Measurements from ENCODE around the gene PMM1.
A peak's percentile ranks its signal among the peaks of the same experiment; 100 is the strongest.

The PMM1 gene

DNA sequence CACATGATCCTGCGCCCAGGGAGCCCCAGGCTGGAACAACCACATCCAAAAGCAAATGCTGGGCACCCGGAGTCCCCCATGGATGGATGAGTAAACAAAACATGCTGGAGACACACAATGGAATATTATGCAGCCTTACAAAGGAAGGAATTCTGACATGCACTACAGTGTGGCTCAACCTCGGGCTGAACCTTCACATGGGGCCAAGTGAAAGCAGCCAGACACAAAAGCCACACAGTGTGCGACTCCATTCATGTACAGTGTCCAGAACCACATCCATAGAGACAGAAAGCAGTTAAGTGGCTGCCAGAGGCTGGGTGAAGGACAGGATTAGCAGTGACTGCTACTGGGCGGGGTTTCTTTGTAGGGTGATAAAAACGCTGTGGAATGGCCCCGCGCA, 55.4 kb downstream of the PMM1 start:
- ATAC-seq: no peak

DNA sequence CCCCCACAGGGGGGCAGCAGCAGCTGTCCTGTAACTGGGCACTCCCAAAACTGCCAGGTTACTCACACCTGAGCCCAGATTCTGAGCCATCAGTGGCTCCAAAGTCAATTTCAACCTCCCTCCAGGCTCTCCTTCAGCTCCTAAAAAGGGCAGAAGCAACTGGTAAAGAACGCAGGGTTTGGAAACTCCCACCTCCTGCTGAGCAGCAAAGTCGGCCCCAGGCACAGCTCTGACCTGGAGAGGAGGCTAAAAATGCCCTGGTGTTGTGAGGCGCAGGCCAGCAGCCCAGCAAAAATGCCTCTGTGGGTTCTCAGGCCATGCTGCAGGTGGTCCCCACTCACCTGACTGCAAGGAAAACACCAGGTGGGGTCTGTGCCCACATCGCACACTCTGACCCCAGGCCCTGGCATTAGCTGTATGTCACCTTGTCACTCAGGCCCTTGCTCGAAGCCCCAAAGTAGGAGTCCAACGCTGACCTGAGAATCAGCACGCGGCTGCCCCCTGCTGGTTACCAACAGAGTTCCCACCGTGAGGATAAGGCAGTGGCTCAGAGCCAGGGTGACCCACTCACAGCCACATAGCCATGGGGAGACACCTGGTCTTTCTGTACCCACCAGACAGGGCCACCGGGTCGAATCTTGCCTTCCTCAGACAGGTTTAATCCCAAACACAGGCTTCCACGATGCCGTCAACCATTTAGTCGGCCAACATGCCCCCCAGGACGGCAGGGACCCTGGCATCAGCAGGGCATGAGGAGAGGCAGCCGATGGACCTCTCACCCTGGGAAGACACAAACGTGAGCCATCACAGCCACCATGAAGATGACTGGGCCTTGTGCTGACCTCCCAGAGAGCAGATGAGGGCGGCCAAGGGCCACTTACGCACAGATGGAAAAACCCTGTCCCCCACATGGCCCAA, 56.5 kb downstream of the PMM1 start:
- peak; percentile 72 to 77 for ATAC-seq

DNA sequence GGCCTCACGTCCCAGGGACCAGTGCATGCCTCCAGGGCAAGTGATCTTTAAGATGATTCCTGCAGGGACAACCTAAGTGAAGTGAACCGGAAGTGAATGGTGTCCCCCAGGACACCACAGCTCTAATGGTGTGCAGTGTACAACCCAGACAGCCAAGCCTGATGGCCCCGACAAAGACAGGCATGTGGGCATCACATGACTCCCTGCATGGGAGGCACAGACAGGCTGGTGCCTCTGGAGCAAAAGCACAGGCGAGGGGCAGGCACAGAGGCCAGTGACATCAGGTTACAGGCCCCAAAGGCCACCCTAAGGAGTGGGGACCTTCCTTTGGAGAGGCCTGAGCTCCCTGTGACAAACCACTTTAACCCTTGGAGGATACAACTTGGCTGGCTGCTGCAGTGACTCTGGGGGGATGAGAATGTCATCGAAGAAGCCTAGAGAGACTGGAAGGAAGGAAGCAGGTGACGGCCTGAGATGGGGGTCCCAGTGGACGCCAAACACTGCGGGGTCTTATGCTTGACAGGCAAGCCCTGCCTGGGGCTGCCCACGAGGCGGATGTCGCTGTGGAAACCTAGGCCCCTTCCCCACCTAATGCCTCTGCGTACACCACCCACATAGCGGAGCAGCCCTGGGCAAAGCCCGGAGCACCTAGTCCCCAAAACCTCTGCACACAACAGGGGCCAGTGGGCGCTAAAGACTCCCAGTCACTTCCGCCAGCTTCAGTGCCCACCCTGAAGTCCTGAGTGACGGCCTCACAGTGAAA, 57.7 kb downstream of the PMM1 start:
- ATAC-seq: no peak

DNA sequence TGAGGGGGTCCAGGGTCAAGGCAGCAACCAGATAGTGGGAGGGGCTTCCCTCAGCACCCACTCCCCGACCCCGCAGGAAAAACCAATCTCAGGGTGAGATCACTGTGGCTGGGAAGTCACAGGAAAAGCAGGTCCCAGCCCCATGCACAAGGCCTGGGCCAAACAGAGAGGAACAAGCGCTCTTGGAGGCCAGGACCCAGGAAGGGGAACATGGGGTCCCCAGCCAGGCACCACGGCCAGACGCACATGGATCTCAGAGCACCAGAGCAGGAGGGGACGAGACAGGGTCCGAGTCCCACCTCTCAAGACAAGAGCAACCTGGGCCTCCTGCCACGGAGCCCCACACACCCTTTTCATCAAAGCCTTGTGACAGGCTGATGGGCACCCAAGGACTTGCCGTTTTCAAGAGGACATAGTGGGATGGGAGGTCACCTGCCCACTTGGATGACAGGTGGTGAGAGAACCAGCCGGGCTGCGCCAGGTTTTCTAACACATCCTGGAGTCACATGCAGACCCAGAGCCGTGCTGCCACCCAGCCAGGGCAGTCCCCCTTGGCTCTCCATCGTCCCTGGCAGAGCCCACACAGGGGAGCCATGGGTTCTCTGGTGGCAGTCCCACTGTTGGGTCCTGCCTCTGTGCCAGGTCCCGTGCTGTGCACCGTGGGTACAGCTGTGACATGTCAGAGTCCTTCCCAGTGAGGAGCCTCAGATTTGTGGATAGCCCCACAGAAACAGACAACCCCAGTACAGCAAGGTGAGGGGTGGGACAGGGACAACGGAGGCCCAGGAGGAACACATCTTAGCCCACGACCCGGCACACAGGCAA, 58.5 kb downstream of the PMM1 start:
- ATAC-seq: no peak

DNA sequence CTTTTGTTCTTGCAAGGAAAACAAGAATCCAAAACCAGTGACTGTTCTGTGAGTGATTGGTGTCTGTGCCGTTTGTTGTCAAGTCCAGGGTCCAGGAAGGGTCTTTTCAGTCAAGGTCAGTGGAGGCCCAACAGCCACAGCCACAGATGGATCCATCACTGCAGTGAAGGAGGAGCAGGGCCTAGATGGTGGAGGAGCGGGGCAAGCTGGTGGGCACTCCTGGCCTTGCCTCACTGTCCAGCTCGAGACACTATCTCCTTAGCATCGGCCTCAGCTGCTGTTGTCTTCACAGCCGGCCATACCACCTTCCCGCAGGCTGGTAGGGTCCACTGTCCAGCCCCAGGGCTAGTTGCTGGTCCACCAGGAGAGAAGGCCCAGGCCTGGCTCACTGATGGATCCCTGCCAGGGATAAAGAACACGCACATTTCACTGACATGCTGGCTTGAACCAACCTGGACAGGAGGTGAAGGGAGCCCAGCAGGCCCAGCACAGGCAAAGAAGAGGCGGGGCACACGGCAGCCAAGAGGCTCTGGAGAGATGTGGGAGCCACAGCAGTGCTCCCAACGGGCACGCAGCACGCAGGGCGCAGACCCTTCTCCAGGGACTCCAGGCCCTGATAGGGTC, 60.6 kb downstream of the PMM1 start:
- no peak for ATAC-seq

DNA sequence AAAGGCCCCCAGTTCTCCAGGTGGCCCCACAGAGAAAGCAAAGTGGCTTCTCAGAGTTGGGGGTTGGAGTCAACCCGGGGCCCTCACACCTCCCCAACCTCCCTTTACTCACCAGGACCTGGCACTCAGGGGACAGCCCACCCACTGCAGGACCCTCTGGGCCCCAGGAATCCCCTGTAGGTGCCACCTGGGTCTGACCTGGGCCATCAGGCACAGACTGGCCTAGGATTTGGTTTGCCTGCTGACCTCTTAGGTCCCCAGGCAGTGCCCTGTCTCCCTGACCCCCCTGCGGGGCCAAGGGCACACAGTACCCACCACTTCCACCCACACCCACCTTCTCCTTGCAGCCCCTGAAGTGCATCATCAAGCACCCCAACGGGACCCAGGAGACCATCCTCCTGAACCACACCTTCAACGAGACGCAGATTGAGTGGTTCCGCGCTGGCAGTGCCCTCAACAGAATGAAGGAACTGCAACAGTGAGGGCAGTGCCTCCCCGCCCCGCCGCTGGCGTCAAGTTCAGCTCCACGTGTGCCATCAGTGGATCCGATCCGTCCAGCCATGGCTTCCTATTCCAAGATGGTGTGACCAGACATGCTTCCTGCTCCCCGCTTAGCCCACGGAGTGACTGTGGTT, 61.4 kb downstream of the PMM1 start:
- no peak for ATAC-seq
